GM19043 (cell line): Measurements from ENCODE around the gene ARHGAP26.

Experiments used
- ATAC-seq: cut with Tn5 transposase; IDR thresholded peaks from one replicate; pipeline ENCODE4 v1.9.1; 2021; ENCODE audit warnings: low read depth; ENCODE audit not compliant: unreplicated experiment

The ARHGAP26 gene

GRCh38 chr5:143220748-143221251 is 450.6 kb downstream of the ARHGAP26 start:
- no peak for ATAC-seq

- ATAC-seq = peak; percentile 57
These were observed 452.4 kb downstream of the ARHGAP26 start for GRCh38 chr5:143222287-143223231.

GRCh38 chr5:143224672-143225071 is 454.5 kb downstream of the ARHGAP26 start:
- no peak for ATAC-seq

- ATAC-seq = no peak
These were observed 455.3 kb downstream of the ARHGAP26 start for GRCh38 chr5:143225511-143225910.

GRCh38 chr5:143226361-143226760 is 456.2 kb downstream of the ARHGAP26 start:
- no peak for ATAC-seq

- ATAC-seq = no peak
These were observed 456.7 kb downstream of the ARHGAP26 start for GRCh38 chr5:143226872-143227271.

- ATAC-seq = no peak
These were observed 457.1 kb downstream of the ARHGAP26 start for GRCh38 chr5:143227301-143227700.

- no peak for ATAC-seq
These were observed 458.6 kb downstream of the ARHGAP26 start for GRCh38 chr5:143228597-143229293.

GRCh38 chr5:143229426-143229895 is 459.3 kb downstream of the ARHGAP26 start:
- peak; percentile 26 for ATAC-seq

GRCh38 chr5:143229896-143230675 is 459.9 kb downstream of the ARHGAP26 start:
- ATAC-seq = peak; percentile 81

- no peak for ATAC-seq
These were observed 460.5 kb downstream of the ARHGAP26 start for GRCh38 chr5:143230676-143230996.

- no peak for ATAC-seq
These were observed 461.2 kb downstream of the ARHGAP26 start for GRCh38 chr5:143231416-143231815.

GRCh38 chr5:143231973-143232812 is 462.0 kb downstream of the ARHGAP26 start:
- peak; percentile 31 for ATAC-seq

- no peak for ATAC-seq
These were observed 462.9 kb downstream of the ARHGAP26 start for GRCh38 chr5:143233031-143233430.

GRCh38 chr5:143234162-143234842 is 464.1 kb downstream of the ARHGAP26 start:
- ATAC-seq = no peak

GRCh38 chr5:143235423-143235822 is 465.2 kb downstream of the ARHGAP26 start:
- no peak for ATAC-seq

GRCh38 chr5:143236682-143237081 is 466.5 kb downstream of the ARHGAP26 start:
- no peak for ATAC-seq

GRCh38 chr5:143237664-143238063 is 467.5 kb downstream of the ARHGAP26 start:
- no peak for ATAC-seq

GRCh38 chr5:143238620-143239019 is 468.4 kb downstream of the ARHGAP26 start:
- no peak for ATAC-seq
